ENCODE measurements around the gene GRB10.

- TF ChIP-seq POLR2AphosphoS5 (IDR thresholded peaks at IDR 0.05; ENCODE audit: low read depth, low read length) (no peak), POLR2A (IDR thresholded peaks at IDR 0.05; ENCODE audit: low read depth, low read length) (no peak)
Measured at GRCh38 chr7:50782375-50783208, at the start of gene GRB10.

Data from GM12892 (cell line).